GM12801 (cell line): ENCODE measurements around the gene ARL15.

Source experiments
- TF ChIP-seq, protein P1 (sequence below): IDR thresholded peaks from one replicate; pipeline ENCODE4 v1.5.1; 2011; ENCODE audit warnings: control low read depth; ENCODE audit not compliant: insufficient read length; ENCODE audit errors: extremely low read depth

ARL15 gene

DNA sequence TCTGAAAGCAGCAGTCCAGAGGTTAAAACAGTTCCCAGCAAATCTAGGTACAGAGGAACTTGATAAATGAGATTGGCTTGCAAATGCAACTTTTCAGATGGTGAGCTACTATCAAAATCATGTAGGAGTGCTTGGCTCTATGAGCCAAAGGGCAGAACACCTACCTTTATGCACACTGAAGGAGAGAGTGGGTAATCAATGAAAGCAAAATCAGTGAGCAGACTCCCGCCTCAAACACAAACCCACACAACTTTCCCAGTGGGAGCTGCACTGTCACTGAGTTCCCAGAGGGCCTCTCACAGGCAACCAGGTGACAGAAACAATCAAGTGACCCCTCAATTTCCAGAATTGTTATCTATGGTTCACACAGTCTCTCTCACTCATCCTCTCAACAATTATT lies 8.5 kb downstream of the ARL15 start:
- TF ChIP-seq, protein P1, sequence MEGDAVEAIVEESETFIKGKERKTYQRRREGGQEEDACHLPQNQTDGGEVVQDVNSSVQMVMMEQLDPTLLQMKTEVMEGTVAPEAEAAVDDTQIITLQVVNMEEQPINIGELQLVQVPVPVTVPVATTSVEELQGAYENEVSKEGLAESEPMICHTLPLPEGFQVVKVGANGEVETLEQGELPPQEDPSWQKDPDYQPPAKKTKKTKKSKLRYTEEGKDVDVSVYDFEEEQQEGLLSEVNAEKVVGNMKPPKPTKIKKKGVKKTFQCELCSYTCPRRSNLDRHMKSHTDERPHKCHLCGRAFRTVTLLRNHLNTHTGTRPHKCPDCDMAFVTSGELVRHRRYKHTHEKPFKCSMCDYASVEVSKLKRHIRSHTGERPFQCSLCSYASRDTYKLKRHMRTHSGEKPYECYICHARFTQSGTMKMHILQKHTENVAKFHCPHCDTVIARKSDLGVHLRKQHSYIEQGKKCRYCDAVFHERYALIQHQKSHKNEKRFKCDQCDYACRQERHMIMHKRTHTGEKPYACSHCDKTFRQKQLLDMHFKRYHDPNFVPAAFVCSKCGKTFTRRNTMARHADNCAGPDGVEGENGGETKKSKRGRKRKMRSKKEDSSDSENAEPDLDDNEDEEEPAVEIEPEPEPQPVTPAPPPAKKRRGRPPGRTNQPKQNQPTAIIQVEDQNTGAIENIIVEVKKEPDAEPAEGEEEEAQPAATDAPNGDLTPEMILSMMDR = no peak

DNA sequence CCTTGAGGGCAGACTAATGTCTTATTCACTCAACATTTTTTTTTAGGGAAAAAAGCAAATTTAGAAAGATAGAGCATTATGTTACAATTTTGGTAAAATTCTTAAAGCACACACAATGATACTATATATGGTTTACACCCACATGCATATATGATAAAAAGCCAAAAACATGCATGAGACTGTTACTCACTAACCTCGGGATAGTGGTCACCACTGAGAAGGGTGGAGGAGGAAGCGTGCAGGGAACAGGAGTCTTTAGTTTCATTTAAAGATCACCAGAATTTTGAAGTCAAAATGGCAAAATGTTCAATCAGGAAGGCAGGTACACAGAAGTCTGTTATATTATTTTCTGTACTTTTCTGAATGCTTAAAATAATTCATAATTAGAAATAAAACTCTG lies 9.2 kb downstream of the ARL15 start:
- TF ChIP-seq, protein P1 = no peak

DNA sequence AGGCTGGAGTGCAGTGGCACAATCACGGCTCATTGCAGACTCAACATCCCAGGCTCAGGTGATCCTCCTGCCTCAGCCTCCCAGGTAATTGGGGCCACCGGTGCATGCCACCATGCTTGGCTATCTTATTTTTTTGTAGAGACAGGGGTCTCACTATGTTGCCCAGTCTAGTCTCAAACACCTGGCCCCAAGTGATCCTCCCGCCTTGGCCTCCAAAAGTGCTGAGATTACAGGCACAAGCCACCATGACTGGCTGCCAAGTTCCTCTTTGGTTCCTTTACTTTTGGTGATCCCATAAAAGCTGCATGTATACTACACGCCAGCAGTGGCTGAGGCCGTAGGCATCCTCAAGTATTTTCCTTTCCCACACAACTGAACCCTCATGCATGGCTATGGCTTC lies 11.4 kb downstream of the ARL15 start:
- TF ChIP-seq, protein P1 = no peak

DNA sequence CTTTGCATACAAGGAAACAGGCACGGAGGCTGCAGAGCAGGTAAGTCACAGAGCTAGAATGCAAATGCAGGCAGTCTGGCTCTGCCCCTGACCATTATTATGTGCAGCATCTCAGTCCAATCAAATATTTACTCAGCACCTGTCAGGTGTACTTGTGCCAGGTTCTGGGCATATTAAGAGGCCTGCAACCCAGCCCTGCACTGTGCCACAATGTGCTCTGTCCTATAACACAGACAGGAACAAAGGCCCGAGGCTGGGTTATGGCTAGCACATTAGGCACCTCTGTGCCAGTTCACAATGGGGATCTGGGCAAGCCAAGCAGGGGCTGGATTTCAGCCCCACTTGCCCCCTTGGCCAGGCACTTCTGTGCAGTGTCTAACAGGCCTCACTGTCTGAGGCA lies 14.0 kb downstream of the ARL15 start:
- TF ChIP-seq, protein P1 = no peak

DNA sequence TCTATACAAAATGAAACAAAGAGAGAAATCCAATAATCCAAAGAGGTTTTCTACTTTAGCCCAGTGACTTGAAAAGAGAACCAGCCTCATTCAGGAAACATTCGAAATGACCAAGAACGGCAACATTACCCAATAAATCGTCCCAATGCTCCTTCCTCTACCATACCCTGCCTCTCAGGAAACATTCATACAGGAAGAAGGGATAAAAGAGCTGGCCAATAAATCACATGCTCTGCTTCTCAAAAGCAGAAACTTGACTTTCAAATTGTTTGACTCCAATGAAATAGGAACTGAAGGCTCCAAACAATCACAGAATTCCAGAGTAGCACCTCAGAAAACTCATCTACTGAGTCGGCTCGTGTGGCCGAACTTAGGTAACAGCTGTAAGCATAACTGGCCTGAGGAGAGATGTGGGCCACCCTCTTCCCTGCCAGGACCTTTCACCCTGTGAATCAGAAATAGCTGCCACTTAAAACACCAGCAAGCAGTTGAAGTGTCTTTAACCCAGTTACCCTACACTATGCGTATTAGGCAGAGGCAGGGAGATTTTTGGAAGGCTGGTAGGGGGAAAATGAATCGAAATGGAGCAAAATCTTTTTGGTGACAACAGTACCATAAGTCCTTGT lies 14.6 kb downstream of the ARL15 start:
- TF ChIP-seq, protein P1 = no peak

DNA sequence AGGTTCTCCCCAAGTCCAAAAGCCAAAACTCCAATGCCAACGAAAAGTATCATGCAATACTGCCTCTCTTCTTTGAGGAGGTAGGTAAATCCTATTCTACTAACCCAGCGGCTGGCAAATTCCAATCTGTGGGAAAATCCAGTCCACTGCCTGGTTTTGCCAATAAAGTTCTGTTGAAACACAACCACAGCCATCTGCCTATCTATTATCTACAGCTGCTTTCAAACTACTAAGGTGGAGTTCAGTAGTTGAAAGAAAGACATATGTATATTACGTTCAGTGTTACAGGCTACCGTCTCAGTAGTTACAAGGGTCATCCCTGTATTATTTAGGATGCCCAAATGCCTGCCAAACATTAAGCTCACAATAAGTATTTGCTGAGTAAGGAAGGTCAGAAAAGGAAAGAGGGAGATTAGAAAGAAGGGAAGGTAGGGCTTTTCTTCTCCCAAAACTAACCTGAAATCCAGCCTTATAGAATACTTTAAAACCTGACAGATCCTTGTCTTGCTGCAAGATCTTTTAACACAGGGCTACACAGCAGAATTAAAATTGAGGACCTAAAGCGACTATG lies 16.2 kb downstream of the ARL15 start:
- TF ChIP-seq, protein P1 = no peak

DNA sequence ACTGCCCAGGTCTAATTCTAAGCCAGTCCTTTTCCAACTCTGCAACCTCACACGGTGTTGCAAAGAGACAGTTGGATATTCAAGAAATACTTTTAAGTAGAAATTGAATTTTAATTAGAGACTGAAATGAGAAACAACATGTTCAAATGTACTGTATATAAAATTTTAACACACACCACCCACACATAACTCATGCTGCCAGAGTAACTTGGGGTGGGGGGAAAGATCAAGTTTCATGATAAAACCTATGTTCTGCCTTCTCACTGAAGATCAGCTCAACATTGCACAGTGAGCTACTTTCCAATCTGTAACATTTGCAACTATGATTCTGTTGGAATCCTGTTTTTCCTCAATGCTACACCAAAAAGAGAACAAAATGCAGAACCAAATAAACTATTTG lies 17.5 kb downstream of the ARL15 start:
- TF ChIP-seq, protein P1 = no peak
